Measurements from ENCODE around the gene MPP2. TPM values are rescaled to one million over a fixed set of nuclear protein-coding genes. Genes with fewer than 3 reads are reported as not detected.

Gene MPP2
- total and polyA plus RNA-seq, 2 donors from 2014 or later: 1.2 to 2.7 TPM

- H3K27me3 ChIP-seq (ENCODE audit: control insufficient read depth, insufficient read depth, low read length): peaks cover 12% of the 10 kb centered on the region
- intact Hi-C loops (cut with DNase I): no loop called here
- TF ChIP-seq CTCF (IDR thresholded peaks at IDR 0.05; ENCODE audit: borderline replicate concordance, extremely low read depth, insufficient read depth): no peak
- H3K9me3 ChIP-seq (ENCODE audit: control insufficient read depth in 2 of 3, insufficient read depth in 1 of 3, low read length in 3 of 3): no peaks in the 10 kb centered on the region
- FAIRE-seq: no peak
- peaks cover 0 to 7% (median 0%) of the 10 kb centered on the region in 3 donors for H3K4me1 ChIP-seq (ENCODE audit: control insufficient read depth in 2 of 3, insufficient read depth in 2 of 3, low read depth in 1 of 3, low read length in 3 of 3)
- DNase-seq: peak in 1 of 5 donors; percentile 10
- H3K4me3 ChIP-seq (ENCODE audit: low read length in 3 of 3): no peak overlapping the region
- H3K9ac ChIP-seq (ENCODE audit: low read length in 3 of 3): no peak overlapping the region
- no peak overlapping the region for H3K27ac ChIP-seq (ENCODE audit: low read depth in 2 of 2, low read length in 2 of 2)
- no peaks in the 10 kb centered on the region for H3K36me3 ChIP-seq (ENCODE audit: control insufficient read depth in 2 of 3, insufficient read depth in 3 of 3, low read length in 3 of 3)
Measured at GRCh38 chr17:43950554-43950953, 43.2 kb upstream of the MPP2 start.

- Histone ChIP-seq H3K9me3 (ENCODE audit: control insufficient read depth in 2 of 3, insufficient read depth in 1 of 3, low read length in 3 of 3) (no peaks in the 10 kb centered on the region), H3K4me1 (ENCODE audit: control insufficient read depth in 2 of 3, insufficient read depth in 2 of 3, low read depth in 1 of 3, low read length in 3 of 3) (peaks cover 0 to 7% (median 0%) of the 10 kb centered on the region in 3 donors), H3K27ac (ENCODE audit: low read depth in 2 of 2, low read length in 2 of 2) (no peak overlapping the region), H3K4me3 (ENCODE audit: low read length in 3 of 3) (no peak overlapping the region), H3K9ac (ENCODE audit: low read length in 3 of 3) (no peak overlapping the region), H3K36me3 (ENCODE audit: control insufficient read depth in 2 of 3, insufficient read depth in 3 of 3, low read length in 3 of 3) (no peaks in the 10 kb centered on the region), H3K27me3 (ENCODE audit: control insufficient read depth, insufficient read depth, low read length) (peaks cover 12% of the 10 kb centered on the region)
- no peak for FAIRE-seq
- no peak for TF ChIP-seq CTCF (IDR thresholded peaks at IDR 0.05; ENCODE audit: borderline replicate concordance, extremely low read depth, insufficient read depth)
- intact Hi-C loops (cut with DNase I): no loop called here
- DNase-seq: peak in 1 of 5 donors; percentile 18
Measured at GRCh38 chr17:43949781-43950180, 42.4 kb upstream of the MPP2 start.

GRCh38 chr17:43946781-43947180 is 39.4 kb upstream of the MPP2 start:
- Histone ChIP-seq H3K4me1 (ENCODE audit: control insufficient read depth in 2 of 3, insufficient read depth in 2 of 3, low read depth in 1 of 3, low read length in 3 of 3) (no peaks in the 10 kb centered on the region), H3K9ac (ENCODE audit: low read length in 3 of 3) (no peak overlapping the region), H3K4me3 (ENCODE audit: low read length in 3 of 3) (no peak overlapping the region), H3K27me3 (ENCODE audit: control insufficient read depth, insufficient read depth, low read length) (peaks cover 3% of the 10 kb centered on the region), H3K36me3 (ENCODE audit: control insufficient read depth in 2 of 3, insufficient read depth in 3 of 3, low read length in 3 of 3) (no peaks in the 10 kb centered on the region), H3K9me3 (ENCODE audit: control insufficient read depth in 2 of 3, insufficient read depth in 1 of 3, low read length in 3 of 3) (no peaks in the 10 kb centered on the region), H3K27ac (ENCODE audit: low read depth in 2 of 2, low read length in 2 of 2) (no peak overlapping the region)
- peak in 1 of 5 donors; percentile 13 for DNase-seq
- intact Hi-C loops (cut with DNase I): no loop called here
- TF ChIP-seq CTCF (IDR thresholded peaks at IDR 0.05; ENCODE audit: borderline replicate concordance, extremely low read depth, insufficient read depth): no peak
- no peak for FAIRE-seq
